Natural killer cell (primary cell): ENCODE results near the gene AKAP9. TPM values are rescaled to one million over a fixed set of nuclear protein-coding genes. Genes with fewer than 3 reads are reported as not detected.

ENCODE experiments used
- ATAC-seq, 3 donors: fragments of 150-1000 bp in 2 of 3; fragments of 200-7000 bp in 1 of 3; cut with Tn5 transposase; 1 replicate in 1 of 3; 2 replicates in 2 of 3; pipeline ENCODE4 v1.10.0; 2021; ENCODE audit warnings: mild to moderate bottlenecking in 2 of 3, moderate library complexity in 2 of 3
- DNase-seq, 2 donors: peaks; one replicate each; pipeline versions ENCODE4 v3.0.0 to v3.0.0-alpha.2; 2013 to 2021; ENCODE audit warnings: mixed read lengths in 1 of 2
- H3K27ac ChIP-seq: one replicate; pipeline ENCODE4 v1.5.1; 2013; ENCODE audit warnings: mild to moderate bottlenecking, low read length
- H3K27me3 ChIP-seq: one replicate; pipeline ENCODE4 v1.6.1; 2013; ENCODE audit warnings: low read length; ENCODE audit not compliant: control insufficient read depth, insufficient read depth
- H3K36me3 ChIP-seq: one replicate; pipeline ENCODE4 v1.6.1; 2013; ENCODE audit warnings: low read length; ENCODE audit not compliant: control insufficient read depth, insufficient read depth
- H3K4me1 ChIP-seq: one replicate; pipeline ENCODE4 v1.6.1; 2013; ENCODE audit warnings: low read length; ENCODE audit not compliant: control insufficient read depth, insufficient read depth
- H3K4me3 ChIP-seq: one replicate; pipeline ENCODE4 v1.5.1; 2013; ENCODE audit warnings: low read length
- H3K9me3 ChIP-seq: one replicate; pipeline ENCODE4 v1.6.1; 2013; ENCODE audit warnings: low read length; ENCODE audit not compliant: control insufficient read depth, insufficient read depth
- H3K27ac Mint-ChIP-seq, 2 donors: one replicate each; pipeline ENCODE4 v1.8.0; 2022; ENCODE audit warnings: mild to moderate bottlenecking in 2 of 2, mixed read lengths in 2 of 2, moderate library complexity in 1 of 2
- H3K27me3 Mint-ChIP-seq, 2 donors: one replicate each; pipeline ENCODE4 v1.8.0; 2022; ENCODE audit warnings: low read depth in 2 of 2, mixed read lengths in 2 of 2
- H3K36me3 Mint-ChIP-seq: one replicate; pipeline ENCODE4 v1.8.0; 2022; ENCODE audit warnings: mixed read lengths
- H3K4me1 Mint-ChIP-seq, 2 donors: one replicate each; pipeline ENCODE4 v1.8.0; 2022; ENCODE audit warnings: mixed read lengths in 2 of 2
- H3K4me3 Mint-ChIP-seq: one replicate; pipeline ENCODE4 v1.8.0; 2022; ENCODE audit warnings: mild to moderate bottlenecking, moderate library complexity, mixed read lengths
- H3K9me3 Mint-ChIP-seq, 2 donors: one replicate each; pipeline ENCODE4 v1.8.0; 2022; ENCODE audit warnings: mixed read lengths in 2 of 2
- WGBS: methylation state at CpG from one replicate; pipeline ENCODE4 v1.1.7; 2013; ENCODE audit warnings: missing lambda C conversion rate; ENCODE audit not compliant: insufficient coverage; 5-methylcytosine and 5-hydroxymethylcytosine counted together
- intact Hi-C: fragments of 100-400 bp; cut with micrococcal nuclease; formaldehyde crosslinking; loops from one replicate; pipeline ENCODE4 v1.14.2; 2022
- total RNA-seq, 4 donors: library from RNA; stranded (reverse); fragments of 120-200 nt in 1 of 4; gene quantifications; one replicate each; pipeline versions ENCODE4 v1.2.3 to v1.2.4, GENCODE V29; 2013 to 2022
- TF ChIP-seq, protein P1 (sequence below): fragments of 200-600 bp; IDR thresholded peaks from one replicate; pipeline ENCODE4 v1.8.0; 2022; ENCODE audit warnings: antibody characterized with exemption

Gene AKAP9
- total RNA-seq, 3 donors from 2014 or later (not counting 1 experiment from before 2014, with no cell fraction given): 78.8 to 93.0 (median 81.9) TPM

DNA sequence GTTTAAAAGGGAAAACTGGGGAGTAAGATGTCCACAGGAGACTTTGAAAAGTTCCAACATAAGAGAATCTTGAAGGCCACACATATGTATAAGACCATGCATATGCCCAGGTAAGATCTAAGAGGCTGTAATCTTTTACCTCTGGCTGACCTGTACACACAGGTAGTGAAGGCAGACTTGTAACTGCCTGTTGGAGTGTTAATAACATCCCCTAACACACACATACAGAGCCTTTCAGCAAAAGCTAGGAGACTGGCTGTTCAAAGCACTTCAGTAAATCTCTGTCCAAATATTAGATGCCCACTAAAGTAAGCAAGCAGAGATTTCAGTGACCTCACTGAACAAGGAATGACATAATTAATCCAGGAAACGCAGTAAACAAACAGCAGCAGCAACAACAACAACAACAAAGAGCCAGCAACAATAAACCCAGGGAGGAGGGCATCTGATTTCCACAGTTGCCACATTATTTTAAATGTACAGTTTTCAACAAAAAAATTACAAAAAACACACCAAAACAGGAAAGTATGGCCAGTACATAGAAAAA is 178.6 kb downstream of the AKAP9 start:
- WGBS: 100% methylated on average over 1 of the region's 1 CpG
- no peaks in the 10 kb centered on the region for H3K4me1 ChIP-seq
- Mint-ChIP-seq H3K4me1 (peaks cover 0 to 25% of the 10 kb centered on the region in 2 donors), H3K27me3 (no peaks in the 10 kb centered on the region), H3K4me3 (no peak overlapping the region), H3K27ac (no peak overlapping the region), H3K36me3 (peaks cover 43% of the 10 kb centered on the region), H3K9me3 (no peaks in the 10 kb centered on the region)
- intact Hi-C loops: no loop called here
- TF ChIP-seq, protein P1, sequence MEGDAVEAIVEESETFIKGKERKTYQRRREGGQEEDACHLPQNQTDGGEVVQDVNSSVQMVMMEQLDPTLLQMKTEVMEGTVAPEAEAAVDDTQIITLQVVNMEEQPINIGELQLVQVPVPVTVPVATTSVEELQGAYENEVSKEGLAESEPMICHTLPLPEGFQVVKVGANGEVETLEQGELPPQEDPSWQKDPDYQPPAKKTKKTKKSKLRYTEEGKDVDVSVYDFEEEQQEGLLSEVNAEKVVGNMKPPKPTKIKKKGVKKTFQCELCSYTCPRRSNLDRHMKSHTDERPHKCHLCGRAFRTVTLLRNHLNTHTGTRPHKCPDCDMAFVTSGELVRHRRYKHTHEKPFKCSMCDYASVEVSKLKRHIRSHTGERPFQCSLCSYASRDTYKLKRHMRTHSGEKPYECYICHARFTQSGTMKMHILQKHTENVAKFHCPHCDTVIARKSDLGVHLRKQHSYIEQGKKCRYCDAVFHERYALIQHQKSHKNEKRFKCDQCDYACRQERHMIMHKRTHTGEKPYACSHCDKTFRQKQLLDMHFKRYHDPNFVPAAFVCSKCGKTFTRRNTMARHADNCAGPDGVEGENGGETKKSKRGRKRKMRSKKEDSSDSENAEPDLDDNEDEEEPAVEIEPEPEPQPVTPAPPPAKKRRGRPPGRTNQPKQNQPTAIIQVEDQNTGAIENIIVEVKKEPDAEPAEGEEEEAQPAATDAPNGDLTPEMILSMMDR: no peak
- H3K4me3 ChIP-seq: no peak overlapping the region
- no peaks in the 10 kb centered on the region for H3K9me3 ChIP-seq
- peaks cover 38% of the 10 kb centered on the region for H3K36me3 ChIP-seq
- DNase-seq: no peak
- ATAC-seq: no peak
- H3K27ac ChIP-seq: no peak overlapping the region
- H3K27me3 ChIP-seq: no peaks in the 10 kb centered on the region

DNA sequence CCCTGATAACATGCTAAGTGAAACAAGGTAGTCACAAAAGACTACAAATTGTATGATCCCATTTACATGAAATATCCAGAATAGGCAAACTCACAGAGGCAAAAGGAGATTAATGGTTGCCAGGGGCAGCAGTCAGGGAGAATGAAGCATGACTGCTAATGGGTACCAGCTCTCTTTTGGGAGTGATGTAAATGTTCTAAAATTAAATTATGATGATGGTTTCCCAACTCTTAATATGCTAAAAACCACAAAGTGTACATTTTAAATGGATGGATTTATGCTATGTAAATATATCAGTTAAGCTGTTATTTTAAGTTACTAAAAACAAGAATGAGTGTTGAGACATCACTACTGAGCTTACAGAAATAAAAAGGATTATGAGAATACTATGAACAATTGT is 181.0 kb downstream of the AKAP9 start:
- intact Hi-C loops: no loop called here
- H3K27ac Mint-ChIP-seq: no peak overlapping the region
- H3K36me3 ChIP-seq: peaks cover 36% of the 10 kb centered on the region
- H3K27me3 ChIP-seq: no peaks in the 10 kb centered on the region
- TF ChIP-seq, protein P1: no peak
- H3K27me3 Mint-ChIP-seq: no peaks in the 10 kb centered on the region
- DNase-seq (no peak), ATAC-seq (no peak)
- no peaks in the 10 kb centered on the region for H3K9me3 Mint-ChIP-seq
- no peak overlapping the region for H3K4me3 Mint-ChIP-seq
- H3K4me3 ChIP-seq: no peak overlapping the region
- no peaks in the 10 kb centered on the region for H3K4me1 ChIP-seq
- no peak overlapping the region for H3K27ac ChIP-seq
- no peaks in the 10 kb centered on the region for H3K9me3 ChIP-seq
- H3K4me1 Mint-ChIP-seq: peaks cover 0 to 20% of the 10 kb centered on the region in 2 donors
- peaks cover 31% of the 10 kb centered on the region for H3K36me3 Mint-ChIP-seq

DNA sequence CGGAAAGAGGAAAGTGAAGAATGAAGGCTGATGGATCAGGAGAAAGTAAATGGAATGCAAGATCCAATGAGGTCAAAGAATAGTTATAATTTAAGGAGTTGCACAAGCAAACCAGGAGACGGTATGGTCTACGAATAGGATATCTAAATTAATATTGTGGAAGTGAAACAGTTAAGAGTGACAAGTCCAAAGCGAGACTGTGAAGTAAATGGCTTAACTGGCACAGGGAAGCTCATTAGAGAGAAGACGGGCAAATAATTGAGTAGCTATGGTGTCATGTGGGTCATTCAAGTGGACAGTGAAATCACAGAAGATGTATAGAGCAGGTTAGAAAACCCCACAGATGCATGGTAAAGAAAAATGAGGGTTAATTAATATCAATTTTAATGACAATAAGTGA is 190.4 kb downstream of the AKAP9 start:
- Mint-ChIP-seq H3K4me3 (no peak overlapping the region), H3K9me3 (no peaks in the 10 kb centered on the region), H3K4me1 (peaks cover 35 to 36% of the 10 kb centered on the region in 2 donors), H3K36me3 (no peaks in the 10 kb centered on the region), H3K27me3 (no peaks in the 10 kb centered on the region), H3K27ac (peak overlapping the region in 1 of 2 donors; percentile 29)
- H3K27me3 ChIP-seq: no peaks in the 10 kb centered on the region
- intact Hi-C loops: loop anchor here (5.0 to 10.0 kb wide), 2 partner anchors 184 to 1784 kb away; partner anchors contain the start of gene GTPBP10
- H3K9me3 ChIP-seq: no peaks in the 10 kb centered on the region
- peaks cover 14% of the 10 kb centered on the region for H3K4me1 ChIP-seq
- no peak for ATAC-seq
- TF ChIP-seq, protein P1: no peak
- no peak for DNase-seq
- no peak overlapping the region for H3K27ac ChIP-seq
- WGBS: 90% methylated on average over 5 of the region's 5 CpGs
- H3K4me3 ChIP-seq: no peak overlapping the region
- peaks cover 14% of the 10 kb centered on the region for H3K36me3 ChIP-seq

DNA sequence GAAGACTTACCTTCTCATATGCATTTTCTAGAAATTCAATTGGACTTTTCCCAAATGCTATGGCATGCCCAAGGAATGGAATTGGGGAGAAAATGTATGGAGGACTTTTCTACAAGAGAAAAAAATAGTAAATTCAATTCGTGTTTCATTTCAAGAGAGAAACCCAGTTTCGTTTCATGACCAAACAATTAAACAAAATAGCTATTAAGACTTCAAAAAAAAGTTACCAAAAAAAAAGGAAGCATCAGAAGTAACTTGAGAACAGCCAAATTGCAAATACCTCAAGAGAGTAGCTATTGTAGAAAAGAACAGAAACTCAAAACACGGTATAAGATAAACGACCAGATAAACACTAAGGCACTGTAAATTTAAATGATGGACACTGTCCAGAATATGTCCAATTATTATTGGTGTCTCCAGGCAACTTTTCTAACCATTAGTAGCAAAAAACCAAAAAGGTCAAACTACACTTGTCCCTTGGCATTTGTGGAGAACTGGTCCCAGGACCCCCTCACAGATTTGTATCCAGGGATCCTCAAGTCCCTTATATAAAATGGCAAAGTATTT is 191.2 kb downstream of the AKAP9 start:
- DNase-seq (no peak), ATAC-seq (no peak)
- TF ChIP-seq, protein P1: no peak
- no peaks in the 10 kb centered on the region for H3K27me3 ChIP-seq
- no peak overlapping the region for H3K27ac Mint-ChIP-seq
- no peak overlapping the region for H3K27ac ChIP-seq
- no peak overlapping the region for H3K4me3 Mint-ChIP-seq
- intact Hi-C loops: loop anchor here (5.0 to 10.0 kb wide), 2 partner anchors 183 to 1785 kb away; partner anchors contain the start of gene GTPBP10
- H3K4me1 Mint-ChIP-seq: peaks cover 36% of the 10 kb centered on the region in 2 donors
- H3K4me1 ChIP-seq: peaks cover 14% of the 10 kb centered on the region
- H3K4me3 ChIP-seq: no peak overlapping the region
- no peaks in the 10 kb centered on the region for H3K9me3 ChIP-seq
- no peaks in the 10 kb centered on the region for H3K36me3 Mint-ChIP-seq
- WGBS: 97% methylated on average over 3 of the region's 4 CpGs
- peaks cover 14% of the 10 kb centered on the region for H3K36me3 ChIP-seq
- H3K27me3 Mint-ChIP-seq: no peaks in the 10 kb centered on the region
- no peaks in the 10 kb centered on the region for H3K9me3 Mint-ChIP-seq
